GM21528 (cell line): ENCODE data around the gene SUMO2.
A peak's percentile ranks its signal among the peaks of the same experiment; 100 is the strongest.
"Not testable (repeated sequence)": the region's sequence is repeated elsewhere in the genome, so short reads cannot be mapped to it uniquely, and the experiment has no call there.

Experiments used
- ATAC-seq: cut with Tn5 transposase; IDR thresholded peaks from one replicate; pipeline ENCODE4 v1.9.1; 2021; ENCODE audit warnings: mild to moderate bottlenecking, moderate library complexity; ENCODE audit not compliant: unreplicated experiment, low FRiP score

SUMO2 gene

DNA sequence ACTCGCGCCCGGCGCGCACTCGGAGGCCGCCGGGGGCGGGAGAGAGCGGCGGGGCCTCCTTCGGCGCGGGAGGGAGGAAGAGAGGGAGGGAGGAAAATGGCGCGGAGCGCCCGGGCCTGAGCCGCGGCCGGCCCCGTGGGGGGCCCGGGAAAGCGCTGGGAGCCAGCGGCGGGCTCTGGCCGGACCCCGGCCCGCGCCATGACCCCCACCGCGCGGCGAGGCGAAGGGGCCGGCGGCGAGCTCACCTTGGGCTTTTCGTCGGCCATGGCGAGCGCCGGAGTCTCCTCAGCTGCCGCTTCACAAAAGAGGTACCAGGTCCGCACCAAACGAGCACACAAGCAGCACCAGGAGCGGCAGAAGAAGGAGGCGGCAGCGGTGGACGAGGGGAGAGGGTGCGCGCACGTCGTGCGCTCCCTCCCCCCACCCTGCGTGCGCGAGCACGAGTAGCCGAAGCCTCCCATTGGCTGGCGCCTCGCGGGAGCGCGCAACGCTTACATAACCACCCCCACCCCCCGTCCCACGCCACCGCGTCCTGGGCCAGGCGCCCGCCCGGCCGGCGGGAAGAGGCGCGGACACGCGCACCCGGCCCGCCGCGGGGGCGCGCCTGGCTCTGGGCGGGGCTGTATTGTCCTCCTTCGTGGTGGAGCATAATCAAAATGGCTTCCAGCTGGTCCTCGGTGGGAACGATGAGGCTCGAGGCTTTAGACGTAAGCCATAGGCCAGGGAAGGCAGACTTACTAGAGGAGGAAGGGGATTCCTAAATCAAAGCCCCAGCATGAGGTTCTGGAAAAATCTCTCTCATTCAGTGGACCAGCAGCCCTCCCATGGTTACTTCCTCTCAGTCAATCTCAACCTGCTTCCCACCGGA, at the start of gene SUMO2:
SUMO2 (minus strand) TSS at position 391 of the 868 bp plus-strand sequence; CDS start at position 266, 125 bp downstream.
- ATAC-seq: peak; percentile 65

- no peak for ATAC-seq
These were observed 49.1 kb upstream of the SUMO2 start for GRCh38 chr17:75231741-75232464.

- ATAC-seq: no peak
These were observed 48.3 kb upstream of the SUMO2 start for GRCh38 chr17:75231071-75231470.

DNA sequence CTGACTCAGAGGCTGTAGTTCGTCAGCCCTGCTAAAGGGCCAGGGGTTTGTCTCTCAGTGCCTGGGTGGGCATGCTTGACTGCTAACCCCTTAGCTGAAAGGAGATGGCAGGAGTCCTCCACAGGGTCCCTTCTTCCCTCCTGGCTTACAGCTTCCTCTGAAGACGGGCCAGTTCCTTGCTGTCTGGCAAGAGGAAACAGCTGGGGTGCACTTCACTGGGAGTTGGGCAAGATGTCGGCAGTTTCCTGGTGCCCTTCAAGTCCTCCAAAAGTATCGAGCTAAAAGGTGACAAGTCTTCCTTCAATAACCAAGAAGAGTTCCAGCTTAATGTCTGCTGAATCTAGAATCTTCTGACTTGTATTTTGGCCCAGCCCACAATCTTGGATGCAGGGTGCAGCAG, 46.1 kb upstream of the SUMO2 start:
- no peak for ATAC-seq

- no peak for ATAC-seq
These were observed 45.5 kb upstream of the SUMO2 start for GRCh38 chr17:75228305-75228704.

DNA sequence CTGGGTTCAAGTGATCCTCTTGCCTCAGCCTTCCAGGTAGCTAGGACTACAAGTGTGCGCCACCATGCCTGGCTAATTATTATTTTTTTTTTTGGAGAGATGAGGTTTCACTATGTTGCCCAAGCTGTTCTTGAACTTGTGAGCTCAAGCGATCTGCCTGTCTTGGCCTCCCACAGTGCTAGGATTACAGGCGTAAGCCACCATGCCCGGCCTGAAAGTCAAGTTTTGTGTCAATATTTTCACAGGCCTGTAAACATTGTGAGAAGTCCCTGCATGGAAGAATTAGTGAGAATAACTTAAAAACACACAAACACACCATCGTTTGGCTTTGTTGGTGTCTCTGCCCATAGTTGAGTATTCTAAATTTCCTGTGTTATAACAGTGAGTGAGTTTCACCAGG, 45.0 kb upstream of the SUMO2 start:
- ATAC-seq: no peak

DNA sequence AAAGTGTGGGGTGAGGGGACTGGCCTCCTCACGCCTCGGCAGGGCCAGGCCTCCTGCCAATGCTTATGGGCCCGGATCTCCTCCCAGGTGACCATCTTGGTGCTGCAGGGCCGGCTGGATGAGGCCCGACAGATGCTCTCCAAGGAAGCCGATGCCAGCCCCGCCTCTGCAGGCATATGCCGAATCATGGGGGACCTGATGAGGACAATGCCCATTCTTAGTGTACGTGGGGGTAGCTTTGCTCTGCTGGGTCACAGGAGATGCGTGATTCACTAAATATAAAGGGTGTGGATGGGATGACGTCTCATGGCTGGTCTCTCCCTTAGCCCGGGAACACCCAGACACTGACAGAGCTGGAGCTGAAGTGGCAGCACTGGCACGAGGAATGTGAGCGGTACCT, 42.3 kb upstream of the SUMO2 start:
- ATAC-seq: no peak

DNA sequence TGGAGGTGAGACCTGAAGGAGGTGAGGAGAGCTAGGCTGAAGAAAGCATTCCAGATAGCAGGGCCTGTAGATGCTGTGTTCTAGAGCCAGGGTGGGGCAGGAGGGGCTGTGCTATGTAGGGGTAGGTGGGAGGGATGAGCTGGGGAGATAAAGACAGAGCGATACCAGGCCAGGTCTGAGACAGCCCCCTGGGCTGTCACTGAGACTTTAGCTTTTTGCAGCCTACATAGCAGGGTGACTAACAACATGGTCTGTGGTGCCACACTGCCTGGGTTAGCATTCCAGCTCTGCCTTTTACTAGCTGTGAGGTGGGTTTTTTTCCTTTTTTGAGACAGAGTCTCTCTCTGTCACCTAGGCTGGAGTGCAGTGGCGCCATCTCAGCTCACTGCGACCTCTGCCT, 37.1 kb upstream of the SUMO2 start:
- no peak for ATAC-seq

GRCh38 chr17:75218131-75218530, 35.4 kb upstream of the SUMO2 start:
- ATAC-seq: no peak

GRCh38 chr17:75209061-75209460, 26.3 kb upstream of the SUMO2 start:
- no peak for ATAC-seq

- no peak for ATAC-seq
These were observed 25.4 kb upstream of the SUMO2 start for GRCh38 chr17:75208161-75208560.

- no peak for ATAC-seq
These were observed 25.0 kb upstream of the SUMO2 start for GRCh38 chr17:75207760-75208159.

GRCh38 chr17:75207050-75207407, 24.3 kb upstream of the SUMO2 start:
- ATAC-seq: not testable (repeated sequence)

DNA sequence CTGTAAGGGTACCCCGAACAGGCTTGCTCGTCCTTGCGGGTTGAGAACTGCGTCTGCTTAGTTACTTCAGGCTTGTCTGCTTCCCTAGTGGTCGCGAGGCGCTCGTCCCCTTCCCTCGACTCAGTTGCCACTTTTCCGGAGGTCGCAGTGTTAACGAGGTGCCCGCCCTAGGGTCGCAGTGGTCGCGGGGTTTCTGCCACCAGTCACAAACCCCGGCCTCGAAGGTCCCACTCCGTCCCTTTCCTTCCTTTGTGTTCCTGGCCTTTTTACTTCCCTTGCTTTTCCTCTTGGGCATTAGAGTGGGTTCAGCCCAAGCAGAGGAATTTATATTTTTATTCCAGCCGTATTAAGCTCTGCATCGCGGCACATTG, 23.0 kb upstream of the SUMO2 start:
- ATAC-seq: no peak

GRCh38 chr17:75205037-75205792, 22.5 kb upstream of the SUMO2 start, which contains the start of gene NUP85:
TSS of gene NUP85 (plus strand) at chr17:75205679. CDS start at chr17:75205762, 83 bp downstream.
- ATAC-seq: peak; percentile 67

- ATAC-seq: no peak
These were observed 17.3 kb upstream of the SUMO2 start for GRCh38 chr17:75199886-75200618.

GRCh38 chr17:75194879-75195278, 12.1 kb upstream of the SUMO2 start:
- ATAC-seq: no peak

GRCh38 chr17:75191584-75191983, 8.8 kb upstream of the SUMO2 start:
- ATAC-seq: no peak

DNA sequence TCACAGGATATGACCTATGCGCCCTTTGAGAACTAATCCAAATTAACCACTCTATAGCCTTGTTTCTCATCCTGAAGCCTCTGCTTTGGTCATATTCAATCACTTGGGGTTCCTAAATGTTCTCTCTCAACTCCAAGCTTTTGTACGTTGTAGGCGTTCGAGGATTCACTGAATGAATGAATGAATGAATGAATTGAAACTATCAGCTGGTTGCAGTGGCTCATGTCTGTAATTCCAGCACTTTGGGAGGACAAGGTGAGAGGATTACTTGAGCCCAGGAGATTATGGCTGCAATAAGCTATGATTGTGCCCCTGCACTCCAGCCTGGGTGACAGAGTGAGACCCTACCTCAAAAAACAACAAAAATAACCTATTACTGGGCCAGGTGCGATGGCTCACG, 5.9 kb upstream of the SUMO2 start:
- ATAC-seq: no peak
